GM23248 (cell line): ENCODE measurements around the gene NXPE1. TPM values are rescaled to one million over a fixed set of nuclear protein-coding genes. Genes with fewer than 3 reads are reported as not detected.

ENCODE experiments used
- DNase-seq: peaks from one replicate; pipeline ENCODE4 v3.0.0-alpha.2; 2015
- H2AFZ ChIP-seq: fragments of 200-600 bp; sonication (generic); 2 replicates; pipeline ENCODE4 v1.6.1; 2016; ENCODE audit warnings: antibody characterized with exemption
- H3F3A ChIP-seq: fragments of 200-600 bp; sonication (generic); 2 replicates; pipeline ENCODE4 v1.6.1; 2016; ENCODE audit warnings: mild to moderate bottlenecking, antibody characterized with exemption, mixed run types; ENCODE audit not compliant: insufficient read depth
- H3K27ac ChIP-seq: fragments of 200-600 bp; sonication (generic); 2 replicates; pipeline ENCODE4 v1.5.1; 2016; ENCODE audit warnings: mild to moderate bottlenecking
- H3K27me3 ChIP-seq: fragments of 200-600 bp; sonication (generic); replicated peaks from 2 replicates; pipeline ENCODE4 v1.6.1; 2016; ENCODE audit warnings: mild to moderate bottlenecking; ENCODE audit not compliant: insufficient read depth
- H3K36me3 ChIP-seq: fragments of 200-600 bp; sonication (generic); 2 replicates; pipeline ENCODE4 v1.6.1; 2016; ENCODE audit warnings: low read depth, mild to moderate bottlenecking
- H3K4me1 ChIP-seq: fragments of 200-600 bp; sonication (generic); 2 replicates; pipeline ENCODE4 v1.6.1; 2016; ENCODE audit warnings: mild to moderate bottlenecking; ENCODE audit not compliant: insufficient read depth
- H3K4me2 ChIP-seq: fragments of 200-600 bp; sonication (generic); one replicate; pipeline ENCODE4 v1.6.1; 2016; ENCODE audit warnings: mild to moderate bottlenecking; ENCODE audit not compliant: unreplicated experiment
- H3K4me3 ChIP-seq: fragments of 200-600 bp; sonication (generic); 2 replicates; pipeline ENCODE4 v1.5.1; 2016; ENCODE audit warnings: mild to moderate bottlenecking
- H3K79me2 ChIP-seq: fragments of 200-600 bp; sonication (generic); 2 replicates; pipeline ENCODE4 v1.6.1; 2016; ENCODE audit warnings: mild to moderate bottlenecking; ENCODE audit not compliant: insufficient read depth
- H3K9ac ChIP-seq: fragments of 200-600 bp; sonication (generic); 2 replicates; pipeline ENCODE4 v1.6.1; 2016; ENCODE audit warnings: mild to moderate bottlenecking
- H3K9me2 ChIP-seq: fragments of 200-600 bp; sonication (generic); 2 replicates; pipeline ENCODE4 v1.6.1; 2016; ENCODE audit warnings: mixed run types, mild to moderate bottlenecking, moderate library complexity; ENCODE audit not compliant: insufficient read depth
- H3K9me3 ChIP-seq: fragments of 200-600 bp; sonication (generic); one replicate; pipeline ENCODE4 v1.6.1; 2017; ENCODE audit warnings: low read depth
- H4K20me1 ChIP-seq: fragments of 200-600 bp; sonication (generic); 2 replicates; pipeline ENCODE4 v1.6.0; 2016; ENCODE audit not compliant: insufficient read depth
- EZH2 ChIP-seq: fragments of 200-600 bp; sonication (generic); IDR thresholded peaks from 2 replicates; pipeline ENCODE4 v1.6.1; 2018; ENCODE audit warnings: antibody characterized with exemption, mild to moderate bottlenecking; ENCODE audit not compliant: insufficient read depth, poor library complexity, severe bottlenecking
- EZH2phosphoT487 ChIP-seq: fragments of 200-600 bp; sonication (generic); IDR thresholded peaks from 2 replicates; pipeline ENCODE4 v1.6.1; 2018; ENCODE audit warnings: antibody characterized with exemption, moderate library complexity, mild to moderate bottlenecking, low read depth; ENCODE audit not compliant: insufficient read depth
- WGBS, 2 experiments: methylation state at CpG; one replicate each; pipeline ENCODE4 v1.1.6; 2015 to 2017; ENCODE audit warnings: low lambda C conversion rate in 2 of 2, low coverage in 1 of 2; ENCODE audit errors: missing lambda C conversion rate in 2 of 2; 5-methylcytosine and 5-hydroxymethylcytosine counted together
- in situ Hi-C: fragments of 300-500 bp; cut with MboI; formaldehyde crosslinking; loops from 2 replicates; pipeline ENCODE4 v1.15.0; 2020
- polyA plus RNA-seq: library from polyadenylated mRNA; unstranded; fragments of >200 nt; fragmentation: Nextera tagmentation; extraction: Ambion mirVana; gene quantifications from 2 replicates; pipeline ENCODE4 v1.2.1, GENCODE V29; 2016
- total RNA-seq: library from RNA; depleted of rRNA; stranded (reverse); fragments of >200 nt; shearing (Covaris generic); gene quantifications from 2 replicates; pipeline ENCODE4 v1.2.3, GENCODE V29; 2014

Gene NXPE1
- total and polyA plus RNA-seq, 2 experiments from 2014 or later = not detected

- DNase-seq = no peak
Measured at GRCh38 chr11:114587398-114587953, 27.8 kb upstream of the NXPE1 start.

GRCh38 chr11:114586797-114587196, 27.1 kb upstream of the NXPE1 start:
- no peak overlapping the region for H2AFZ ChIP-seq
- no peaks in the 10 kb centered on the region for H3K27me3 ChIP-seq
- H3K9ac ChIP-seq = no peak overlapping the region
- no peaks in the 10 kb centered on the region for H3K4me1 ChIP-seq
- in situ Hi-C loops = no loop called here
- no peaks in the 10 kb centered on the region for H3K9me3 ChIP-seq
- H4K20me1 ChIP-seq = no peaks in the 10 kb centered on the region
- no peak overlapping the region for H3K27ac ChIP-seq
- H3K4me2 ChIP-seq = no peak overlapping the region
- no peaks in the 10 kb centered on the region for H3K36me3 ChIP-seq
- no peak for DNase-seq
- no peaks in the 10 kb centered on the region for H3K9me2 ChIP-seq
- WGBS, 2 experiments = 53 to 57% methylated on average over 5 of the region's 5 CpGs
- H3K79me2 ChIP-seq = no peaks in the 10 kb centered on the region
- H3F3A ChIP-seq = no peaks in the 10 kb centered on the region
- H3K4me3 ChIP-seq = no peak overlapping the region
- TF ChIP-seq EZH2phosphoT487 = no peak
- TF ChIP-seq EZH2 = no peak

More at GRCh38 chr11:114587398-114587953, 27.8 kb upstream of the NXPE1 start:
- Histone ChIP-seq H3K9me2 (no peaks in the 10 kb centered on the region), H4K20me1 (no peaks in the 10 kb centered on the region), H3K36me3 (no peaks in the 10 kb centered on the region), H3F3A (no peaks in the 10 kb centered on the region), H2AFZ (no peak overlapping the region), H3K27me3 (no peaks in the 10 kb centered on the region), H3K79me2 (no peaks in the 10 kb centered on the region), H3K4me3 (no peak overlapping the region), H3K4me1 (no peaks in the 10 kb centered on the region), H3K9me3 (no peaks in the 10 kb centered on the region), H3K27ac (no peak overlapping the region), H3K4me2 (no peak overlapping the region), H3K9ac (no peak overlapping the region)
- WGBS, 2 experiments = 30 to 35% methylated on average over 3 of the region's 3 CpGs
- in situ Hi-C loops = no loop called here
- TF ChIP-seq EZH2phosphoT487 (no peak), EZH2 (no peak)

- H3K4me1 ChIP-seq = no peaks in the 10 kb centered on the region
- WGBS, 2 experiments = 0 to 6% methylated on average over 1 of the region's 1 CpG
Measured at GRCh38 chr11:114571712-114572111, 12.0 kb upstream of the NXPE1 start.

GRCh38 chr11:114569801-114570200, 10.1 kb upstream of the NXPE1 start:
- Histone ChIP-seq H3K4me3 (no peak overlapping the region), H4K20me1 (no peaks in the 10 kb centered on the region), H3K9me3 (no peaks in the 10 kb centered on the region), H3K9ac (no peak overlapping the region), H3K4me1 (no peaks in the 10 kb centered on the region), H3K79me2 (no peaks in the 10 kb centered on the region), H3K27me3 (no peaks in the 10 kb centered on the region), H3K27ac (no peak overlapping the region), H3K36me3 (no peaks in the 10 kb centered on the region), H3K9me2 (no peaks in the 10 kb centered on the region), H3F3A (no peaks in the 10 kb centered on the region), H2AFZ (no peak overlapping the region), H3K4me2 (no peak overlapping the region)
- no peak for DNase-seq
- WGBS, 2 experiments = 39 to 43% methylated on average over 3 of the region's 3 CpGs
- TF ChIP-seq EZH2phosphoT487 (no peak), EZH2 (no peak)
- in situ Hi-C loops = no loop called here

More at GRCh38 chr11:114571712-114572111, 12.0 kb upstream of the NXPE1 start:
- Histone ChIP-seq H3K79me2 (no peaks in the 10 kb centered on the region), H3K27ac (no peak overlapping the region), H3K9me3 (no peaks in the 10 kb centered on the region), H3K36me3 (no peaks in the 10 kb centered on the region), H2AFZ (no peak overlapping the region), H3K9me2 (no peaks in the 10 kb centered on the region), H3K4me3 (no peak overlapping the region), H3K27me3 (no peaks in the 10 kb centered on the region), H3K4me2 (no peak overlapping the region), H4K20me1 (no peaks in the 10 kb centered on the region), H3K9ac (no peak overlapping the region), H3F3A (no peaks in the 10 kb centered on the region)
- DNase-seq = no peak
- in situ Hi-C loops = no loop called here
- TF ChIP-seq EZH2phosphoT487 = no peak
- no peak for TF ChIP-seq EZH2
